GM10248 (cell line): ENCODE results near the gene RASSF5.

Source experiments
- CTCF ChIA-PET: fragments of 300-600 bp; sonication (Branson Sonifier 250); formaldehyde crosslinking; extraction: SDS; loops from one replicate; lab custom pipeline; 2021; ENCODE audit warnings: antibody characterized with exemption; lab: Yijun Ruan, JAX
- POLR2A ChIA-PET: fragments of 350-650 bp; sonication (Branson Sonifier 250); formaldehyde crosslinking; extraction: SDS; loops from one replicate; lab custom pipeline; 2020; ENCODE audit warnings: antibody characterized with exemption; lab: Yijun Ruan, JAX
- DNase-seq: peaks from one replicate; pipeline ENCODE4 v3.0.0; 2012; ENCODE audit errors: extremely low spot score
- CTCF ChIP-seq: IDR thresholded peaks from 2 replicates; pipeline ENCODE4 v1.5.1; 2012; ENCODE audit warnings: mild to moderate bottlenecking, low read depth; ENCODE audit errors: extremely low read depth, missing control alignments, control extremely low read depth

Gene RASSF5

GRCh38 chr1:206469411-206469932, 37.9 kb upstream of the RASSF5 start:
- POLR2A ChIA-PET: interaction anchor here (0.8 to 2.0 kb wide), 2 partner anchors 26 to 86 kb away, joined by 3 to 6 read pairs; no protein-coding TSS in a partner anchor
- peak; percentile 53 for DNase-seq
- CTCF ChIA-PET: interaction anchor here (0.9 to 3.8 kb wide), 17 partner anchors 9 to 265 kb away, joined by 3 to 51 read pairs (median 6); partner anchors contain the start of gene EIF2D

DNA sequence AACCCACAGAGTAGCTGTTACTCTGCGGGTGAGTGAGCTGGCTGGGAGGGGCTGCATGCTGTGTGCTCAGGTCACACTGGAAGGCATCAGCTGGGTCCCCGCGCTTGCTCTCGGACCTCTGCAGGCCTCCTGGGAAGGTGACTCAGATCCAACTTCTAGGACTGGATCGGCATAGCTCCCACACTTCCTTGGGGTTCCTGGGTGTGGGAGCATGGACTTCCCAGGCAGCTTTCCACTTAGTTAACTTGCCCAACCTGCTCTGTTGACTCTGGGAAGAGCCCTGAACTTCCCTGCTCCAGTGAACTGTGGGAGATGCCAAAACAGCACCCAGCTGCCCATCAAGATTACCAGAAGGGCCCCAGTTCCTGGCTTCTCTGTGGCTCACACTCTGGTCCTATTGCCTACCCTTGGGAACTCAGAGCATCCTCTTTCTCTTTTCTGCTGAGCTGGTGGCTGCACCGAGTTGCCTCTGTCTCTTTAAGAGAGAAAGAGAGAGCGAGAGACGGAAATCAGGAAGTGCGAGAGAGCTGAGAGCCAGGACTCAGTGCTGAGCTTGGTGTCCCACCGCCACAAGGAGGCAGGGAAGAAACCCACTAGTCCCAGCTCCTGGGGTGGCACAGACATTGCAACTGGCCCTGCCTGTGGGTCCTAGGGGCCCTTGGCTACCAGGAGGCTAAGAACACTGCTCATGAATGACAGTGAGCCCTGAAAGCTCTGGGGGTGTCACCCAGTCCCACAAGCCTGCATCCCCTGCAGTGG, 37.2 kb upstream of the RASSF5 start, which contains the start of gene IKBKE:
TSS of gene IKBKE (plus strand) at position 544 of the 759 bp plus-strand sequence. CDS start 2,752 bp downstream, outside the sequence.
- peak; percentile 80 for DNase-seq
- POLR2A ChIA-PET: interaction anchor here (0.7 to 2.0 kb wide), 4 partner anchors 11 to 165 kb away, joined by 3 to 6 read pairs (median 4); partner anchors contain the start of gene DYRK3
- no peak for TF ChIP-seq CTCF
- CTCF ChIA-PET: interaction anchor here (0.9 to 3.8 kb wide), 22 partner anchors 10 to 265 kb away, joined by 3 to 51 read pairs (median 4); partner anchors contain the start of gene EIF2D

More at GRCh38 chr1:206469411-206469932, 37.9 kb upstream of the RASSF5 start:
- no peak for TF ChIP-seq CTCF

- peak; percentile 68 for DNase-seq
- CTCF ChIA-PET: interaction anchor here (0.8 to 3.8 kb wide), 25 partner anchors 9 to 541 kb away, joined by 3 to 51 read pairs (median 4); partner anchors contain the start of gene EIF2D
- POLR2A ChIA-PET: interaction anchor here (2.0 kb wide), 2 partner anchors 84 to 165 kb away, joined by 4 to 6 read pairs; partner anchors contain the start of gene DYRK3
- no peak for TF ChIP-seq CTCF
These were observed 36.5 kb upstream of the RASSF5 start for GRCh38 chr1:206470692-206471414.

DNA sequence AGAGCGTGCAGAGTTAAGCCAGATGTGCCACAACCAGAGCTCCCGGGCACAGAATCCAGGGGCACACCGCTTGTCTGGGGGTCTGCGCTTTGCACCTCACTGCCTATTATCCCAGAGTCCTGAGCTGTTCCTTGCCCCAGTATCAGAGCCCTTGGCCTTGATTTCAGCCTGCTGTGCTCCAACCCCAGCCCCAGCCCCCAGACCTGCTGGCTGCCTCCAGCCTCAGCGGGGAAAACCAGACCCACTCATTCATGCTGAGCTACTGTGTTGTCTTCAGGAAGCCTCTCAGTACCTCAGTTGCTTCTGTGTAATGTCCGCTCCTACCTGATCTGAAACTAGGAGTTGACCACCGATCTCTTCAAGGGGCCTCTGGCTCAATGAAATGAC, 35.9 kb upstream of the RASSF5 start:
- POLR2A ChIA-PET: interaction anchor here (2.0 kb wide), 2 partner anchors 84 to 164 kb away, joined by 4 to 6 read pairs; partner anchors contain the start of gene DYRK3
- peak; percentile 53 for DNase-seq
- CTCF ChIA-PET: interaction anchor here (0.8 to 3.8 kb wide), 21 partner anchors 9 to 541 kb away, joined by 3 to 51 read pairs (median 3); partner anchors contain the start of gene EIF2D
- TF ChIP-seq CTCF: no peak

DNA sequence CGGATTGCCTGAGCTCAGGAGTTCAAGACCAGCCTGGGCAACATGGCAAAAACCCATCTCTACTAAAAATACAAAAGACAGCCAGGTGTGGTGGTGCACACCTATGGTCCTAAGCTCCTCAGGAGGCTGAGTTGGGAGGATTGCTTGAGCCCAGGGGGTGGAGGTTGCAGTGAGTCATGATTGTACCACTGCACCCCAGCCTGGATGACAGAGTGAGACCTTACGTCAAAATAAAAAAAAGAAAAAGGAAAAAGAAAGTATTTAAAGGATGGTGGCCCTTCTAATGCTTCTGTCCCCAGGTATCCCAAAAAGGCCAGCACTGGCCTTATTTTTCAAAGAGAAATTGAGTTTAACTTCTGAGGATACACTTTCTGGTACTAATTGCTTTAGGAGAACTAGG, 35.3 kb upstream of the RASSF5 start:
- no peak for TF ChIP-seq CTCF
- DNase-seq: no peak
- CTCF ChIA-PET: interaction anchor here (0.8 to 3.8 kb wide), 15 partner anchors 8 to 540 kb away, joined by 3 to 51 read pairs (median 3); no protein-coding TSS in a partner anchor
- POLR2A ChIA-PET: interaction anchor here (0.6 kb wide), 1 partner anchor 26 kb away, joined by 4 read pairs; no protein-coding TSS in a partner anchor
